HEK293T (cell line): Measurements from ENCODE around the gene ARHGDIB.

Experiments used
- CTCF ChIA-PET: fragments of 350-600 bp; formaldehyde crosslinking; extraction: SDS; loops from one replicate; lab custom pipeline; 2021; ENCODE audit warnings: antibody characterized with exemption, inconsistent platforms; lab: Yijun Ruan, JAX
- POLR2A ChIA-PET: fragments of 350-600 bp; formaldehyde crosslinking; extraction: SDS; loops from one replicate; lab custom pipeline; 2020; ENCODE audit warnings: antibody characterized with exemption, inconsistent platforms; lab: Yijun Ruan, JAX
- DNase-seq: peaks from one replicate; pipeline ENCODE4 v3.0.0; 2012; ENCODE audit warnings: mixed read lengths; ENCODE audit errors: extremely low spot score
- ARNT ChIP-seq: fragments of 450-650 bp; IDR thresholded peaks from 2 replicates; pipeline ENCODE4 v1.6.1; 2017; ENCODE audit warnings: mild to moderate bottlenecking
- BHLHE40 ChIP-seq: fragments of 450-650 bp; IDR thresholded peaks from 2 replicates; pipeline ENCODE4 v1.6.1; 2016; ENCODE audit warnings: mild to moderate bottlenecking, moderate library complexity, borderline replicate concordance
- CTBP1 ChIP-seq: fragments of 450-650 bp; IDR thresholded peaks from 2 replicates; pipeline ENCODE4 v1.6.1; 2016; ENCODE audit warnings: borderline replicate concordance
- ELF4 ChIP-seq: fragments of 450-650 bp; IDR thresholded peaks from 2 replicates; pipeline ENCODE4 v1.6.1; 2017; ENCODE audit warnings: antibody characterized with exemption
- FOXA1 ChIP-seq: fragments of 450-650 bp; IDR thresholded peaks from 2 replicates; pipeline ENCODE4 v1.6.1; 2016; ENCODE audit warnings: mild to moderate bottlenecking
- FOXK2 ChIP-seq: fragments of 450-650 bp; IDR thresholded peaks from 2 replicates; pipeline ENCODE4 v1.6.1; 2016; ENCODE audit warnings: mild to moderate bottlenecking
- FOXM1 ChIP-seq: fragments of 450-650 bp; IDR thresholded peaks from 2 replicates; pipeline ENCODE4 v1.6.1; 2017; ENCODE audit warnings: mild to moderate bottlenecking, borderline replicate concordance
- HDGF ChIP-seq: fragments of 450-650 bp; IDR thresholded peaks from 2 replicates; pipeline ENCODE4 v1.6.1; 2017; ENCODE audit warnings: antibody characterized with exemption, borderline replicate concordance
- L3MBTL2 ChIP-seq: fragments of 450-650 bp; conservative IDR thresholded peaks from 2 replicates; pipeline ENCODE4 v1.6.1; 2016; ENCODE audit warnings: mild to moderate bottlenecking
- LEF1 ChIP-seq: fragments of 450-650 bp; IDR thresholded peaks from 2 replicates; pipeline ENCODE4 v1.6.1; 2017; ENCODE audit warnings: mild to moderate bottlenecking, borderline replicate concordance
- NFRKB ChIP-seq: fragments of 450-650 bp; IDR thresholded peaks from 2 replicates; pipeline ENCODE4 v1.6.1; 2016; ENCODE audit warnings: mild to moderate bottlenecking, moderate library complexity
- SP1 ChIP-seq: fragments of 450-650 bp; IDR thresholded peaks from 2 replicates; pipeline ENCODE4 v1.6.1; 2017
- SUZ12 ChIP-seq: fragments of 450-650 bp; IDR thresholded peaks from 2 replicates; pipeline ENCODE4 v1.6.1; 2016; ENCODE audit warnings: mild to moderate bottlenecking
- TARDBP ChIP-seq: fragments of 450-650 bp; IDR thresholded peaks from 2 replicates; pipeline ENCODE4 v1.6.1; 2016
- ZNF384 ChIP-seq: fragments of 450-650 bp; IDR thresholded peaks from 2 replicates; pipeline ENCODE4 v1.6.1; 2016
- TF ChIP-seq, protein P1 (sequence below): fragments of 450-650 bp; IDR thresholded peaks from 2 replicates; pipeline ENCODE4 v1.6.1; 2016

Gene ARHGDIB

DNA sequence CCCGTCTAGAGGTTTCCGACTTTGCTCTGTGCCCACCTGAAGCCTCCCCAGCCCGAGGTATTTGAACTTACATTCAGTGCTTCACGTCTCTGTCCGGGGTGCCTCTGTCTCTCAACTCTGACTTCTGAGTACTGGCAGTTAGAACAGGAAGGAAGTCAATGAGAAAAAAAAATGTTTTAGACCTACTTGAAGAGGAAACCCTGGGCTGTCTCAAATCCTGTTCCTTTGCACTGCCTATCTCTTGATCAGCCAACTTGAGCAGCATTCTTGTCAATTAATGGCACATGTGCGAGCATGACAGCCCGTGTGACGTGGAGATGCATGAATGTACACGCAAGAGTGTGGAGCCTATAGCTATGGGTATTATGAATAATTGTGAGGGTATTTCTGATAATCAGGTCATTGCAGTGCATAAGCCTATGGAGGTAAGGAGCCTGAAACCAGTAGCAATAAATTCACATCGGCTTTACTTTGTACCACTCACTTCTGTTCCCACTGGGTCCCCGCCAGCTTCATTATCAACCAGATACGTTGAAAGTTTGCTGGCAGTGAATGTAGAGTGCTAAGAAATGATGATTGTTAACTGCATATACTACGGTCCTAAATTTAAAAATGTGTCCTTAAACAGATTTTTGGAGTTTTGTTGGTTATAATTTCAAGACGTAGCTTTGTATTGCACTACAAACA is at the start of gene ARHGDIB:
ARHGDIB (minus strand) TSS at position 136 of the 687 bp plus-strand sequence. CDS start 10,889 bp downstream, outside the sequence.
- ChIA-PET POLR2A (no interaction called here), CTCF (no interaction called here)
- TF ChIP-seq TARDBP = no peak
- no peak for TF ChIP-seq L3MBTL2
- no peak for DNase-seq

DNA sequence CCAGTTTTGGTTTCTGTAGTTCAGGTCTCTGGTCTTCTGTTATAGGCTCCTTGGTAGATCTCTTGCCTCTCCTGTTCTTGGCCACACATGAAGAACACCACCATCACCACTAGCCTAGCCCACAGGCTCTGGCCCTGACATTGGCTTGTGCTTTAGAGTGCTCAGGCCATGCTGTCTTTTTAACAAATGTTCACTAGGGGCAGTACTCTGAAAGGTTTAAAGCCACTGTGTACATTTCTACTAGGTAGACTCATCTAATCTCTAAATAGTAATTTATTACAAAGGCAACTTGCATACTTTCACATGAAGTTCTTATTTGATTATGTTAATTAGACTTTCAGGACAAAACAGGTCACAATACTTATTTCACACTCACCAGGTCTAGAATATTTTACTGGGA is 49.8 kb upstream of the ARHGDIB start:
- CTCF ChIA-PET = no interaction called here

DNA sequence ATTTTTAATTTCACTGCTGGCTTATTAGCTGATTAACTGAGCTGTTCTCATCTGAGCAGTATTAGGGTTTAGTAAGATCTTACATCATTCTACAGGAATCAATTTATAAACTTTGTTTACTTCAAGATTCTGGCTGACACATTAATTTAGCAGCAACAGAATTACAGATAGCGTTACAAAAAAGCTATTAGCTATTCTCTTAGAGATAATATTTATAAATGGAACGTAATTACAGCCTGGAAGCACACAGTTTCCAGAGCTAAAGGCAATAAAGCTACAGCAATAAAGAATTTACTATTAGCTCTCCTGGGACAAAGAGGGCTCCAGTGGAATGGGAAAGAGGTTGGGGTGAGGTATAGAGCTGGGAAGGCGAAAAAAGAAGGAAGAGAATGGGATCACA is 46.1 kb upstream of the ARHGDIB start:
- no peak for DNase-seq
- ChIA-PET CTCF (no interaction called here), POLR2A (interaction anchor here (0.8 kb wide), 2 partner anchors 237 to 720 kb away, joined by 3 to 4 read pairs; a partner anchor contains a TSS)
- TF ChIP-seq FOXK2 (no peak), ARNT (no peak), FOXM1 (no peak), SUZ12 (no peak), L3MBTL2 (no peak), LEF1 (no peak), FOXA1 (no peak), BHLHE40 (no peak), NFRKB (no peak), ELF4 (no peak), TARDBP (no peak), SP1 (no peak), CTBP1 (no peak), ZNF384 (no peak), HDGF (no peak)
- TF ChIP-seq, protein P1, sequence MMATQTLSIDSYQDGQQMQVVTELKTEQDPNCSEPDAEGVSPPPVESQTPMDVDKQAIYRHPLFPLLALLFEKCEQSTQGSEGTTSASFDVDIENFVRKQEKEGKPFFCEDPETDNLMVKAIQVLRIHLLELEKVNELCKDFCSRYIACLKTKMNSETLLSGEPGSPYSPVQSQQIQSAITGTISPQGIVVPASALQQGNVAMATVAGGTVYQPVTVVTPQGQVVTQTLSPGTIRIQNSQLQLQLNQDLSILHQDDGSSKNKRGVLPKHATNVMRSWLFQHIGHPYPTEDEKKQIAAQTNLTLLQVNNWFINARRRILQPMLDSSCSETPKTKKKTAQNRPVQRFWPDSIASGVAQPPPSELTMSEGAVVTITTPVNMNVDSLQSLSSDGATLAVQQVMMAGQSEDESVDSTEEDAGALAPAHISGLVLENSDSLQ = no peak

More for the DNA sequence above, 49.8 kb upstream of the ARHGDIB start:
- peak; percentile 9 for DNase-seq
- TF ChIP-seq TARDBP (no peak), ZNF384 (no peak), BHLHE40 (no peak), ARNT (no peak), ELF4 (no peak), FOXM1 (no peak), FOXK2 (no peak), FOXA1 (no peak), SUZ12 (no peak), HDGF (no peak), SP1 (no peak), NFRKB (no peak), L3MBTL2 (no peak), LEF1 (no peak), CTBP1 (no peak)
- TF ChIP-seq, protein P1 = no peak
- POLR2A ChIA-PET = no interaction called here

DNA sequence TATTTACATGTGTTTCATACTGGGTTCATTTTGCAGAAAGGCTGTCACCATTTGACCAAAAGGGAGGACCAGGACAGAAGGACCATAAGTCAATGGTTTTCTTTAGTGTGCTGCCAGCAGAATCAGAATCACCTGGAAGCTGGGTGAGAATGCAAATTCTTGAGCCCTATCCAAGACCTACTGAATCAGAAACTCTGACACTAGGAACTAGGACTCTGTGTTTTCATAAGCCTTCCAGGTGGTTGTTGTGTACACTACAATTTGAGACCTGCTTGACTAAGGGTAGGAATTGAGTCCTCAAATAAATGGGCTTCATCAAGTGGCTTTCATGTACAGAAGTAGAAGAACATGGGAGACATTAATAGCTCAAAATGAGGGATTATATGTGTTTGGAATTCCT is 43.7 kb upstream of the ARHGDIB start:
- TF ChIP-seq HDGF = no peak
- TF ChIP-seq, protein P1 = no peak
- no peak for TF ChIP-seq ARNT
- no peak for TF ChIP-seq NFRKB
- CTCF ChIA-PET = no interaction called here
- POLR2A ChIA-PET = no interaction called here
- no peak for DNase-seq

DNA sequence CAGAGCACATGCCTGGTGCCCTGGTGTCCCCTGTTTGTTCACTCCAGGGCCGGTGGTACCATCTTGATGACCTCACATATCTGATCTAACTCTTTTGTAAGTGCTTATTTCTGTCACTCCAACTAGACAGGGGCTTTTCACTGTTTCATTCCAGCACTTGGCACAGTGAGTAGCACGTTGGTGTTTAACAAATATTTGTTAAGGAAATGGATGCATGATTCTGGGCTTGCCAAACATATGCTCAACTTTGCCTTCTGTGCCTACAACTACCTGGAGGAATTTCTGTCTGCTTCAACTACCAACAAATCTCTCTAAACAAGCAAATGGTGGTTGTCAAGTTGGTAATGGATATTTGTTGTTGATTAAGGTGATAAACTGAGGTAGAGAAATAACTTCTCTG is 43.0 kb upstream of the ARHGDIB start:
- DNase-seq = no peak
- TF ChIP-seq L3MBTL2 = no peak
- TF ChIP-seq ZNF384 = no peak
- TF ChIP-seq SUZ12 = no peak
- TF ChIP-seq CTBP1 = no peak
- no peak for TF ChIP-seq FOXM1
- no peak for TF ChIP-seq NFRKB
- TF ChIP-seq BHLHE40 = no peak
- no peak for TF ChIP-seq ARNT
- TF ChIP-seq LEF1 = no peak
- no peak for TF ChIP-seq TARDBP
- TF ChIP-seq, protein P1 = no peak
- ChIA-PET CTCF (no interaction called here), POLR2A (no interaction called here)
